Neutrophil (primary cell): ENCODE measurements around the gene CCDC142.

Source experiments
- H3K27ac ChIP-seq: fragments of 200-600 bp; sonication (generic); 2 replicates; pipeline ENCODE4 v1.5.1; 2016; ENCODE audit warnings: mild to moderate bottlenecking, moderate library complexity
- H3K27me3 ChIP-seq: fragments of 200-600 bp; sonication (generic); 2 replicates; pipeline ENCODE4 v1.6.0; 2016; ENCODE audit warnings: mild to moderate bottlenecking
- H3K36me3 ChIP-seq: fragments of 200-600 bp; sonication (generic); 2 replicates; pipeline ENCODE4 v1.5.1; 2017
- H3K4me1 ChIP-seq, 2 experiments: fragments of 200-600 bp in 1 of 2; sonication (generic) in 1 of 2; 1 replicate in 1 of 2; 2 replicates in 1 of 2; pipeline versions ENCODE4 v1.5.1 to v1.6.1; 2013 to 2016; ENCODE audit warnings: low read depth in 1 of 2, low read length in 1 of 2, mild to moderate bottlenecking in 1 of 2, moderate library complexity in 1 of 2; ENCODE audit not compliant: control insufficient read depth in 1 of 2, insufficient read depth in 1 of 2
- H3K4me3 ChIP-seq, 2 experiments: fragments of 200-600 bp in 1 of 2; sonication (generic) in 1 of 2; 1 replicate in 1 of 2; 2 replicates in 1 of 2; pipeline ENCODE4 v1.5.1; 2013 to 2016; ENCODE audit warnings: low read depth in 1 of 2, low read length in 1 of 2, mild to moderate bottlenecking in 1 of 2, moderate library complexity in 1 of 2
- H3K9me3 ChIP-seq: fragments of 200-600 bp; sonication (generic); 2 replicates; pipeline ENCODE4 v1.5.1; 2016
- CTCF ChIP-seq: fragments of 200-600 bp; sonication (generic); IDR thresholded peaks from 2 replicates; pipeline ENCODE4 v1.5.1; 2016; ENCODE audit warnings: antibody characterized with exemption

Gene CCDC142

GRCh38 chr2:74439803-74440377 is 42.9 kb downstream of the CCDC142 start:
- no peak for TF ChIP-seq CTCF
- peaks cover 14 to 19% of the 10 kb centered on the region in 2 experiments for H3K4me1 ChIP-seq
- H3K27ac ChIP-seq: no peak overlapping the region
- H3K9me3 ChIP-seq: no peaks in the 10 kb centered on the region
- no peaks in the 10 kb centered on the region for H3K36me3 ChIP-seq
- peak overlapping the region in 1 of 2 experiments; percentile 20 for H3K4me3 ChIP-seq
- H3K27me3 ChIP-seq: peaks cover 78% of the 10 kb centered on the region

GRCh38 chr2:74439373-74439772 is 43.4 kb downstream of the CCDC142 start:
- Histone ChIP-seq H3K4me3 (no peak overlapping the region), H3K27ac (no peak overlapping the region), H3K27me3 (peaks cover 73% of the 10 kb centered on the region), H3K36me3 (no peaks in the 10 kb centered on the region), H3K9me3 (no peaks in the 10 kb centered on the region), H3K4me1 (peaks cover 14 to 19% of the 10 kb centered on the region in 2 experiments)
- TF ChIP-seq CTCF: no peak

- Histone ChIP-seq H3K27me3 (peaks cover 61% of the 10 kb centered on the region), H3K36me3 (no peaks in the 10 kb centered on the region), H3K4me3 (no peak overlapping the region), H3K9me3 (no peaks in the 10 kb centered on the region), H3K27ac (no peak overlapping the region), H3K4me1 (peaks cover 14 to 19% of the 10 kb centered on the region in 2 experiments)
- TF ChIP-seq CTCF: no peak
These were observed 44.5 kb downstream of the CCDC142 start for GRCh38 chr2:74438248-74438647.

DNA sequence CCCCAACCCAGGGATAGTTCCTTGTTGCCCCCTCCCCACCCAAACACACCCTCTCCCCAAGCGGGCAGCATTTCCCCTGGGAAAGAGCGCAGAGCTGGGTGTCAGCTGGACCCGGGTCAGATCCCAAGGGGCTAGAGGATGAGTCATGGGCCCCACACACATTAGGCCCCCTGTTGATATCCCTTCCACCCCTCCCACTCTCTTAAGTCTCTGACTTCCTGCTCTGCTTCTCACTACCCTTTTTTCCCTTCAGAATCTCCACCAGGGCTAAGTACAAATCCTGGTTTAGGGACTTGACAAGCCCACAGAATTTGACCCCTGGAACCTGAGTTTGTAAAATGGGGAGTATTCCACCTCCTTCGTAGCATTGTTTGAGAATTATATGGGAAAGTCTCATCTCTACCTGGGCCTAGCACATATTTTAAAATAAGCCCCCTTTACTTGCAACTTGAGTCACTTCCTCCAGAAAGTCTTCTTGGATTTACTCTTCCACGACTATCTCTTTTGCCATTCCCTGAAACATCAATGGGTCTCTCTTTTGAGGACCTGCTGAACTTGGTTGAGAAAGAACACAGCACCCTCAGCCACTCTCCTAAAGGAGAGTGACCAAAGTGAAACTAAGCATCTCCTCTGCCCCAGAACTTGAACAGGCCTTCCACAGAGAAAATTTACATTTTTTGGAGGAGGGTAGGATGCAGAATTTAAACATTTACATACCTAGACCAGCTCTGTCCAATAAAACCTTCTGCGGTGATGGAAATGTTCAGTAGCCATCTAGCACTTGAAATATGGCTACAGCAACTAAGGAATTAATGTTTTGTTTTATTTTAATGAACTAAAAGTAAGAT is 45.7 kb downstream of the CCDC142 start:
- no peak overlapping the region for H3K27ac ChIP-seq
- H3K36me3 ChIP-seq: no peaks in the 10 kb centered on the region
- H3K27me3 ChIP-seq: peaks cover 50% of the 10 kb centered on the region
- H3K9me3 ChIP-seq: no peaks in the 10 kb centered on the region
- peaks cover 12 to 17% of the 10 kb centered on the region in 2 experiments for H3K4me1 ChIP-seq
- no peak overlapping the region for H3K4me3 ChIP-seq
- no peak for TF ChIP-seq CTCF

DNA sequence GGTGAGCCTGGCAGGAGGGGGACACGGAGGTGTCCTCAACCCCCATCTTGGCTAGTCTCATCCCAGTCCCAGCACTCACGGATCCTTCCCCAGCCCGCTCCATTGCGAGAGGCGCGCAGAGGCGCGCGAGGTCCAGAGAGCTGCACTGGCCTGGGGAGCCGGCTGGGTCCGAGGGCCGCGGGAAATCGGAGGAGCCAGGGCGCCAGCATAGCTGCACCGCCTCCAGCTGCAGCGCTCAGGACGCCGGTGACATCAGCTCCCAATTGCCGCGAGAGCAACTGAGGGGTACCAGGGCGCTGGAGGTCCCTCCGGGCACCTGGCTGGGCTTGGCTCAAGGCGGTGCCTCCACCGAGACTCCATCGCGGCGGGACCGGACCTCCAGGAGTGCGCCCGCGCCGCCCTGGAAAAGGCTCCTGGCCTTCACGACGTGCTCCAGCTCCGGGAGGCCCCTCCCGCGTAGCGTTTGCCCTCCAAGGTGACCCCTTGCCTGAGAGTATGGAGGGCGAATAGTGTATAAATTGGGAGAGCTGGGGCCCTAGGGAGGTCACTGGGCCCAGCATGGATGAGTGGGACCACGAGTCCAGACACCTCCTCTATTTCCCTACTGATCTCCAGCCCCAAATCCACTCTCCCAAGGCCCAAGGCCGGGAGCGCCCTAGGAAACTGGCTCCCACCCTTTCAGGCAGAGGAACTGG is 46.5 kb downstream of the CCDC142 start:
- Histone ChIP-seq H3K27me3 (peaks cover 42% of the 10 kb centered on the region), H3K9me3 (no peaks in the 10 kb centered on the region), H3K27ac (no peak overlapping the region), H3K4me1 (peaks cover 5 to 9% of the 10 kb centered on the region in 2 experiments), H3K4me3 (no peak overlapping the region), H3K36me3 (no peaks in the 10 kb centered on the region)
- no peak for TF ChIP-seq CTCF
